HG03575 (cell line): Measurements from ENCODE around the gene E2F2.

ENCODE experiments used
- ATAC-seq: cut with Tn5 transposase; IDR thresholded peaks from one replicate; pipeline ENCODE4 v1.9.1; 2021; ENCODE audit not compliant: unreplicated experiment, insufficient number of reproducible peaks, low FRiP score; ENCODE audit errors: extremely low read depth

The E2F2 gene

GRCh38 chr1:23473037-23473800 lies 57.8 kb downstream of the E2F2 start:
- ATAC-seq: no peak

GRCh38 chr1:23472351-23473036 lies 58.5 kb downstream of the E2F2 start:
- no peak for ATAC-seq

DNA sequence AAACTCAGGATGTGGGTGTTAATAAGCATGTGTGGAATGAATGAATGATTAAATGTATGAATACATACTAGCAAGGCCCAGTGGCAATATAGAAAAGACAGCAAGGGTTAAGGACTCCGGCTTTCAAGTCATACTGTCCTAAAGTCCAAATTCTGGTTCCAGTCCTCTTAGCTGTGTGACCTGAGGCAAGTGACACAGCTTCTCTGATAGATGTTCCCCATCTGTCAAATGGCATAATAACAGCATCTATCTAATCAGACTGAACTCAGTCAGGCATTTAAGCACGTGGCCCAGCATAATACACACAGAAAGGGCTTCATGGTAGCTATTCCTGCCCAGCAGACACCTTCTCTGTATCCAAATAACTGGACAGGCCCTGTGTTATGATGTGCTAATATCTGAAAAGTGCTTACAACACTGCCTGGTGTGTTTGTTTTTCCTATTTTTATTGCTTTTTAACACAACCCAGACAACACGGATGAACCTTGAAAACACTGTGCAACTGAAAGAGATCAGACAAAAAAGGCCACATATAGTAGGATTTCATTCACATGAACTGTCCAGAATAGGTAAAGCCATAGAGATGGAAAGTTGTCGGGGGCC lies 59.5 kb downstream of the E2F2 start:
- no peak for ATAC-seq

DNA sequence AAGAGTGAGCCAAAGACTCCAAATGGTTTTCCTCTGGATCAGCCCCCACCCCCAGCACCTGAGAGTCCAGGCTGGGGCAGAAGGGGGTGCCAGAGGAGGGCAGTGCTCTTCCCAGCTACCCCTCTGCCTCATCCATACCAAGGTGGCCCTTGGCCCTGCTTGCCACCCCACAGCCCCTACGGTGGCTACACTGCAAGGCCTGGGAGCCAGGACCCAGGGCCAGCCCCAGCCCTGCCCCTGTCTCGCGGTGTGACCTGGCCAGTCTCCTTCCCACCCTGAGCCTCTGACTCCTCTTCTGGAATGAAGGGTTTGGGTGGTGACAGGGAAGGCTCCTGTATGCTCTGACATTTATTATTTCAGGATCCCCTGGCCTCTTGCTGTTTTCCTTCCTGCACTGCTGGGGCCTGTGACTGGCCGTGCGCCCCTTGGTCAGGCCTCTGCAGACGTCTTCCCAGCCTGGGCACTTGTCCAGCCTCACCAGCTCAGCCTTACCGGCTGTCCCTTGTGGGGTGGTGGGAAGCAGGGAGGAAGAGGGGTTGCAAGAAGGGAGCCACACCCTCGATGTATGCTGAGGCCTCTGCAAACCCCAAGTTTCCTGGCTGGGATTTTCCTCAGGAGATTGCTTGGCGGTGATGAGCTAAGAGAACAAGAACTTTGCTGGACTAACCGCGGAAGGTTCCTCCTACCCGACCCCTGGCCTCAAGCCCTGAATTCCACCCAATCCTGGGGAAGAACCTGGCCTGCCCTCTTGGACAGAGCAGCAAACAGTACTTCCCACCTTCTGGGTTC lies 60.6 kb downstream of the E2F2 start:
- no peak for ATAC-seq

- no peak for ATAC-seq
Observed at GRCh38 chr1:23469372-23469982, 61.6 kb downstream of the E2F2 start.

- ATAC-seq: no peak
Observed at GRCh38 chr1:23466423-23466989, 64.5 kb downstream of the E2F2 start.

DNA sequence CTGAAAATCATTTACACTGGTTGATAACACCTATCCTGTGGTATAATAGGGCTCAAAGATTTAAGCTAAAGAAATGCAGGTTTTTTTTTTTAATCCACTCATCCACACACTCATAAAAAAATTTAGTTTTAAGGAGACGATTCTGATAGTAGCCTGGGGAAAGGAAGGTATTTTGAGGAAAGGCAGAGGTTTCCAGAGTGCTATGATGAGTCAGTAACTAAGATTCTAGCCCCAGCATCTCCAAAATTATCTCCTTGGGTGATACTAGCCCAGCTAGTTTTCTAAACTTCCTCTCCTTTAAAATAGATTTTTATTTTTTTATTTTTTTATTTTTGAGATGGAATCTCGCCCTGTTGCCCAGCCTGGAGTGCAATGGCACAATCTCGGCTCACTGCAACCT lies 67.7 kb downstream of the E2F2 start:
- no peak for ATAC-seq

GRCh38 chr1:23462766-23463165 lies 68.3 kb downstream of the E2F2 start:
- ATAC-seq: no peak

DNA sequence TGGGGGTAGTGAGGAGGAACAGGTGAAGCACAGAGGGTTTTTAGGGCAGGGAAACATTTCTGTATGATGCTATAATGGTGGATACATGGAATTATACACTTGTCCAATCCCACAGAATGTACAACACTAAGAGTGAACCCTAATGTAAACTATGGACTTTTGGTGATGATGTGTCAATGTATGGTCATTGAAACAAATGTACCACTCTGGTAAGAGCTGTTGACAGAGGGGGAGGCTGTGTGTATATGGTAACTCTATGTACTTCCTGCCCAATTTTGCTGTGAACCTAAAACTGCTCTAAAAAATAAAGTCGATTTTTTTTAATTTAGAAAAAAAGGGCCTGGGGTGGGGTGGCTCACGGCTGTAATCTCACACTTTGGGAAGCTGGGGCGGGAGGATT lies 70.0 kb downstream of the E2F2 start:
- no peak for ATAC-seq

DNA sequence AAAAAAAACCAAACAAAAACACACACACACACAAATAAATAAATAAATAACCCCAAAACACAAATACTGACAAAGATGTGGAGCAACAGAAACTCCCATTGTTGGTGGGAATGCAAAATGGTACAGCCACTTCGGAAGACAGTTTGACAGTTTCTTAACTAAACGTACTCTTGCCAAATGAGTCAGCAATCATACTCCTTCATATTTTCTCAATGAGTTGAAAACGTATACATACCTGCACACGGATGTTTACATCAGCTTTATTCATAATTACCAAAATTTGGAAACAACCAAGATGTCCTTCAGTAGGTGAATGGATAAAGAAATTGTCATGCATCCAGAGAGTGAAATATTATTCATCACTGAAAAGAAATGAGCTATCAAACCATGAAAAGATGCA lies 70.5 kb downstream of the E2F2 start:
- ATAC-seq: no peak

- no peak for ATAC-seq
Observed at GRCh38 chr1:23459338-23459757, 71.7 kb downstream of the E2F2 start.
